Mesenchymal stem cell (in vitro differentiated cells and primary cell): Measurements from ENCODE around the gene ANKH.
A peak's percentile ranks its signal among the peaks of the same experiment; 100 is the strongest.

Source experiments
- DNase-seq: peaks from one replicate; pipeline ENCODE4 v3.0.0-alpha.2; 2013
- H2AFZ ChIP-seq: one replicate; pipeline ENCODE4 v1.6.1; 2013; ENCODE audit warnings: low read depth, mild to moderate bottlenecking, control low read depth, inconsistent platforms, low read length, moderate library complexity
- H2AK5ac ChIP-seq: 2 replicates; pipeline ENCODE4 v1.6.1; 2013; ENCODE audit warnings: low read length, moderate library complexity, mild to moderate bottlenecking, inconsistent platforms; ENCODE audit not compliant: severe bottlenecking
- H2BK120ac ChIP-seq: one replicate; pipeline ENCODE4 v1.6.1; 2013; ENCODE audit warnings: low read depth, mild to moderate bottlenecking, inconsistent platforms, low read length, moderate library complexity
- H2BK12ac ChIP-seq, 2 experiments: one replicate each; pipeline ENCODE4 v1.6.1; 2013; ENCODE audit warnings: inconsistent platforms in 2 of 2, low read length in 2 of 2, mild to moderate bottlenecking in 2 of 2, moderate library complexity in 2 of 2, control low read depth in 1 of 2
- H2BK15ac ChIP-seq: one replicate; pipeline ENCODE4 v1.6.1; 2013; ENCODE audit warnings: mild to moderate bottlenecking, low read depth, inconsistent platforms; ENCODE audit not compliant: poor library complexity, severe bottlenecking
- H2BK5ac ChIP-seq: 2 replicates; pipeline ENCODE4 v1.6.1; 2013; ENCODE audit warnings: low read depth, mild to moderate bottlenecking, low read length, control low read depth, inconsistent platforms; ENCODE audit not compliant: poor library complexity, severe bottlenecking
- H3K14ac ChIP-seq, 2 experiments: one replicate each; pipeline ENCODE4 v1.6.1; 2013; ENCODE audit warnings: inconsistent platforms in 2 of 2, low read length in 2 of 2, control low read depth in 1 of 2, mild to moderate bottlenecking in 1 of 2, moderate library complexity in 1 of 2
- H3K18ac ChIP-seq, 2 experiments: one replicate each; pipeline ENCODE4 v1.6.1; 2013; ENCODE audit warnings: inconsistent platforms in 2 of 2, low read length in 2 of 2, control low read depth in 1 of 2, low read depth in 1 of 2, mild to moderate bottlenecking in 1 of 2
- H3K23ac ChIP-seq, 2 experiments: one replicate each; pipeline ENCODE4 v1.6.1; 2013; ENCODE audit warnings: inconsistent platforms in 2 of 2, low read length in 2 of 2, mild to moderate bottlenecking in 2 of 2, moderate library complexity in 2 of 2, control low read depth in 1 of 2
- H3K27ac ChIP-seq: 2 replicates; pipeline ENCODE4 v1.5.1; 2013; ENCODE audit warnings: mild to moderate bottlenecking, moderate library complexity, low read length, control low read depth, inconsistent platforms; ENCODE audit not compliant: poor library complexity, severe bottlenecking
- H3K27me3 ChIP-seq, 2 experiments: 2 replicates each; pipeline versions ENCODE4 v1.6.1 to v1.7.0; 2013; ENCODE audit warnings: low read length in 2 of 2, mild to moderate bottlenecking in 2 of 2, moderate library complexity in 2 of 2, control low read depth in 1 of 2, inconsistent platforms in 1 of 2; ENCODE audit not compliant: control insufficient read depth in 1 of 2, insufficient read depth in 1 of 2
- H3K36me3 ChIP-seq, 2 experiments: 2 replicates each; pipeline versions ENCODE4 v1.6.1 to v1.7.0; 2013; ENCODE audit warnings: low read length in 2 of 2, control low read depth in 1 of 2, inconsistent platforms in 1 of 2, low read depth in 1 of 2, mild to moderate bottlenecking in 1 of 2; ENCODE audit not compliant: insufficient read depth in 2 of 2, control insufficient read depth in 1 of 2
- H3K4ac ChIP-seq, 2 experiments: one replicate each; pipeline ENCODE4 v1.6.1; 2013; ENCODE audit warnings: inconsistent platforms in 2 of 2, low read length in 2 of 2, mild to moderate bottlenecking in 2 of 2, moderate library complexity in 2 of 2, control low read depth in 1 of 2, low read depth in 1 of 2
- H3K4me1 ChIP-seq: 2 replicates; pipeline ENCODE4 v1.6.1; 2013; ENCODE audit warnings: low read depth, low read length, control low read depth; ENCODE audit not compliant: control insufficient read depth, insufficient read depth
- H3K4me2 ChIP-seq: 2 replicates; pipeline ENCODE4 v1.6.1; 2013; ENCODE audit warnings: low read length, mild to moderate bottlenecking, inconsistent platforms; ENCODE audit not compliant: poor library complexity, severe bottlenecking
- H3K4me3 ChIP-seq, 2 experiments: 2 replicates each; pipeline versions ENCODE4 v1.5.1 to v1.7.0; 2013; ENCODE audit warnings: low read length in 2 of 2, mild to moderate bottlenecking in 2 of 2, control low read depth in 1 of 2, low read depth in 1 of 2; ENCODE audit not compliant: insufficient read depth in 1 of 2
- H3K79me1 ChIP-seq: replicated peaks from 2 replicates; pipeline ENCODE4 v1.6.1; 2013; ENCODE audit warnings: mild to moderate bottlenecking, control low read depth, low read length, inconsistent platforms; ENCODE audit not compliant: poor library complexity, severe bottlenecking
- H3K9ac ChIP-seq: 2 replicates; pipeline ENCODE4 v1.7.0; 2013; ENCODE audit warnings: mild to moderate bottlenecking, low read length, moderate library complexity
- H3K9me3 ChIP-seq: 2 replicates; pipeline ENCODE4 v1.7.0; 2013; ENCODE audit warnings: mild to moderate bottlenecking, low read length; ENCODE audit not compliant: control insufficient read depth
- H4K8ac ChIP-seq: one replicate; pipeline ENCODE4 v1.6.1; 2013; ENCODE audit warnings: inconsistent platforms, mild to moderate bottlenecking, low read length, moderate library complexity
- H4K91ac ChIP-seq: one replicate; pipeline ENCODE4 v1.6.1; 2013; ENCODE audit warnings: mild to moderate bottlenecking, low read length, inconsistent platforms
- WGBS: methylation state at CpG from one replicate; pipeline ENCODE4 v1.1.7; 2013; ENCODE audit warnings: mixed read lengths; 5-methylcytosine and 5-hydroxymethylcytosine counted together

Gene ANKH

GRCh38 chr5:14685757-14686156, 185.8 kb downstream of the ANKH start:
- no peak overlapping the region for H2BK5ac ChIP-seq
- H2BK15ac ChIP-seq: no peak overlapping the region
- no peak overlapping the region for H2BK12ac ChIP-seq
- no peak overlapping the region for H4K91ac ChIP-seq
- H3K27me3 ChIP-seq: no peaks in the 10 kb centered on the region
- peak overlapping the region; percentile 6 for H3K9ac ChIP-seq
- peaks cover 13% of the 10 kb centered on the region for H3K9me3 ChIP-seq
- peak; percentile 71 for DNase-seq
- H3K4me2 ChIP-seq: no peak overlapping the region
- H3K4me1 ChIP-seq: peaks cover 4% of the 10 kb centered on the region
- no peak overlapping the region for H3K4me3 ChIP-seq
- H3K14ac ChIP-seq: no peak overlapping the region
- H2AFZ ChIP-seq: no peak overlapping the region
- H2BK120ac ChIP-seq: no peak overlapping the region
- no peak overlapping the region for H3K23ac ChIP-seq
- H3K27ac ChIP-seq: no peak overlapping the region
- no peak overlapping the region for H3K4ac ChIP-seq
- H3K36me3 ChIP-seq: peaks cover 27 to 83% of the 10 kb centered on the region in 2 experiments
- 54% methylated on average over 5 of the region's 6 CpGs for WGBS
- H4K8ac ChIP-seq: no peak overlapping the region
- H3K79me1 ChIP-seq: peaks cover 37% of the 10 kb centered on the region
- H3K18ac ChIP-seq: no peak overlapping the region
- H2AK5ac ChIP-seq: no peak overlapping the region

DNA sequence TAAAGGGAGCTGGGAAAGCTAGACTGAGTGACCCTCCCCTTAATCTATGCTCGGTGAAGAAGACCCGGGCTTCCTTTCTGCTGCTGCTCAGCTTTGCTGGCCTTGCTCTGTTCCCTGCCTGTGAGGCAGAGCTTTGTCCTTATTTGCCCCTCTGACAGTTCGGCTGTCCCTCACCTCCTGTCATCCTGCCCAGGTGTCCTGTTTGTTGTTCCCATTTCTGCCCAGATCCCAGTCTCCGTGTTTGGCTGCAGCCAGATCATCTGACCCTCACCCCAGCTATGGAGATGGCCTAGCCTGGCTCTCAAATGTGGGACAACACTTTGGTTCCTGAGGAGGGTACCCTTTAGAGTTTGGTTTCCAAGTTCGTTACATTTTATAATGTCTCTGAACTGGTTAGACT, 186.8 kb downstream of the ANKH start:
- no peak overlapping the region for H3K23ac ChIP-seq
- no peak overlapping the region for H3K27ac ChIP-seq
- no peak overlapping the region for H4K91ac ChIP-seq
- no peak overlapping the region for H3K4ac ChIP-seq
- no peak overlapping the region for H4K8ac ChIP-seq
- no peak overlapping the region for H2BK12ac ChIP-seq
- no peak overlapping the region for H2BK120ac ChIP-seq
- H3K27me3 ChIP-seq: no peaks in the 10 kb centered on the region
- no peak overlapping the region for H3K4me3 ChIP-seq
- H3K4me2 ChIP-seq: no peak overlapping the region
- H3K18ac ChIP-seq: no peak overlapping the region
- H2AFZ ChIP-seq: no peak overlapping the region
- H2BK5ac ChIP-seq: no peak overlapping the region
- 87% methylated on average over 5 of the region's 5 CpGs for WGBS
- peaks cover 3% of the 10 kb centered on the region for H3K9me3 ChIP-seq
- peak overlapping the region; percentile 13 for H3K9ac ChIP-seq
- no peak overlapping the region for H2AK5ac ChIP-seq
- no peak for DNase-seq
- no peak overlapping the region for H3K14ac ChIP-seq
- peaks cover 28 to 82% of the 10 kb centered on the region in 2 experiments for H3K36me3 ChIP-seq
- H3K79me1 ChIP-seq: peaks cover 35% of the 10 kb centered on the region
- peaks cover 4% of the 10 kb centered on the region for H3K4me1 ChIP-seq
- H2BK15ac ChIP-seq: no peak overlapping the region

GRCh38 chr5:14683906-14684455, 187.6 kb downstream of the ANKH start:
- Histone ChIP-seq H2BK5ac (no peak overlapping the region), H3K27me3 (no peaks in the 10 kb centered on the region), H3K4me3 (no peak overlapping the region), H3K79me1 (peaks cover 37% of the 10 kb centered on the region), H3K4me1 (peaks cover 4% of the 10 kb centered on the region), H3K23ac (no peak overlapping the region), H3K9me3 (no peaks in the 10 kb centered on the region), H2BK15ac (no peak overlapping the region), H3K4ac (no peak overlapping the region), H4K91ac (no peak overlapping the region), H3K27ac (no peak overlapping the region), H3K9ac (no peak overlapping the region), H2BK12ac (no peak overlapping the region), H4K8ac (no peak overlapping the region), H2AK5ac (no peak overlapping the region), H3K18ac (no peak overlapping the region), H3K4me2 (no peak overlapping the region), H3K14ac (no peak overlapping the region), H2AFZ (no peak overlapping the region), H3K36me3 (peaks cover 30 to 81% of the 10 kb centered on the region in 2 experiments), H2BK120ac (no peak overlapping the region)
- no peak for DNase-seq
- WGBS: 88% methylated on average over 4 of the region's 4 CpGs

GRCh38 chr5:14681236-14681752, 190.3 kb downstream of the ANKH start:
- H2BK120ac ChIP-seq: no peak overlapping the region
- no peak overlapping the region for H2AK5ac ChIP-seq
- 99% methylated on average over 10 of the region's 10 CpGs for WGBS
- peaks cover 36% of the 10 kb centered on the region for H3K79me1 ChIP-seq
- H3K4me3 ChIP-seq: no peak overlapping the region
- no peak overlapping the region for H3K4ac ChIP-seq
- H3K27me3 ChIP-seq: no peaks in the 10 kb centered on the region
- H3K4me2 ChIP-seq: no peak overlapping the region
- no peak overlapping the region for H2AFZ ChIP-seq
- no peak overlapping the region for H3K23ac ChIP-seq
- H3K27ac ChIP-seq: no peak overlapping the region
- no peak overlapping the region for H3K18ac ChIP-seq
- no peak overlapping the region for H3K14ac ChIP-seq
- peaks cover 6% of the 10 kb centered on the region for H3K4me1 ChIP-seq
- H3K36me3 ChIP-seq: peaks cover 24 to 63% of the 10 kb centered on the region in 2 experiments
- H3K9me3 ChIP-seq: no peaks in the 10 kb centered on the region
- H3K9ac ChIP-seq: no peak overlapping the region
- no peak overlapping the region for H2BK12ac ChIP-seq
- no peak overlapping the region for H2BK5ac ChIP-seq
- no peak overlapping the region for H2BK15ac ChIP-seq
- DNase-seq: no peak
- H4K91ac ChIP-seq: no peak overlapping the region
- no peak overlapping the region for H4K8ac ChIP-seq
